ENCODE measurements around the gene TPCN2.

Gene TPCN2

DNA sequence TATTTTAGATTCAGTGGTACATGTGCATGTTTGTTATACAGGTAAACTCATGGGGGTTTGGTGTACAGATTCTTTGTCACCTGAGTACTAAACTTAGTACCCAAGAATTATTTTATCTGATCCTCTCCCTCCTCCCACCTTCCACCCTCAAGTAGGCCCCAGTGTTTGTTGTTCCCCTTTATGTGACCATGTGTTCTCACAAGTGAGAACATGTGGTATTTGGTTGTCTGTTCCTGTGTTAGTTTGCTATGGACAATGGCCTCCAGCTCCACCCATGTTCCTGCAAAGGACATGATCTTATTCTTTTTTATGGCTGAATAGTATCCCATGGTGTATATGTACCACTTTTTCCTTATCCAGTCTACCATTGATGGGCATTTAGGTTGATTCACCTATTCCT, 113.8 kb downstream of the TPCN2 start:
- no peak overlapping the region for H3K4me3 ChIP-seq (ENCODE audit: low read depth, low read length)
- DNase-seq (ENCODE audit: low read depth, low spot score) = no peak
- TF ChIP-seq, protein P1, sequence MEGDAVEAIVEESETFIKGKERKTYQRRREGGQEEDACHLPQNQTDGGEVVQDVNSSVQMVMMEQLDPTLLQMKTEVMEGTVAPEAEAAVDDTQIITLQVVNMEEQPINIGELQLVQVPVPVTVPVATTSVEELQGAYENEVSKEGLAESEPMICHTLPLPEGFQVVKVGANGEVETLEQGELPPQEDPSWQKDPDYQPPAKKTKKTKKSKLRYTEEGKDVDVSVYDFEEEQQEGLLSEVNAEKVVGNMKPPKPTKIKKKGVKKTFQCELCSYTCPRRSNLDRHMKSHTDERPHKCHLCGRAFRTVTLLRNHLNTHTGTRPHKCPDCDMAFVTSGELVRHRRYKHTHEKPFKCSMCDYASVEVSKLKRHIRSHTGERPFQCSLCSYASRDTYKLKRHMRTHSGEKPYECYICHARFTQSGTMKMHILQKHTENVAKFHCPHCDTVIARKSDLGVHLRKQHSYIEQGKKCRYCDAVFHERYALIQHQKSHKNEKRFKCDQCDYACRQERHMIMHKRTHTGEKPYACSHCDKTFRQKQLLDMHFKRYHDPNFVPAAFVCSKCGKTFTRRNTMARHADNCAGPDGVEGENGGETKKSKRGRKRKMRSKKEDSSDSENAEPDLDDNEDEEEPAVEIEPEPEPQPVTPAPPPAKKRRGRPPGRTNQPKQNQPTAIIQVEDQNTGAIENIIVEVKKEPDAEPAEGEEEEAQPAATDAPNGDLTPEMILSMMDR (IDR thresholded peaks at IDR 0.05; ENCODE audit: low read depth, low read length) = no peak
- in situ Hi-C loops (cut with HindIII; ENCODE audit: low sequenced_read_pairs) = no loop called here

DNA sequence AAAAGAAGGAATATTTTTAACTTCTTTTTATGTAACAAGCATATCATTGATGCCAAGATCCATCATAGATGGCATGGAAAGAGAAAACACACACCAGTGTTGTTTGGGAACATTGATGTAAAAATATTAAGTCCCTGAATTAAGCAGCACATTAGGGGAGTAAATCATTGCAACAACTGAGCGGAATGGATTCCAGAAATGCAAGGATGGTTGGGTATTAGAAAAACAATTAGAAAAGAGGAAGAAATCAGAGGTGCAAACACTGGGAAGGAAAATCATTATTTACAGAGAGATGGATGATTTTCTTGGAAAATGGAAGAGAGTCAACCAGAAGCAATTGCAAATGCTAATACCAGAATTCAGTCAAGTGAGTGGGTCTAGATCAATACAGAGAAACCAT, 115.1 kb downstream of the TPCN2 start:
- TF ChIP-seq, protein P1 (IDR thresholded peaks at IDR 0.05; ENCODE audit: low read depth, low read length) = no peak
- DNase-seq (ENCODE audit: low read depth, low spot score) = no peak
- H3K4me3 ChIP-seq (ENCODE audit: low read depth, low read length) = no peak overlapping the region
- in situ Hi-C loops (cut with HindIII; ENCODE audit: low sequenced_read_pairs) = no loop called here

DNA sequence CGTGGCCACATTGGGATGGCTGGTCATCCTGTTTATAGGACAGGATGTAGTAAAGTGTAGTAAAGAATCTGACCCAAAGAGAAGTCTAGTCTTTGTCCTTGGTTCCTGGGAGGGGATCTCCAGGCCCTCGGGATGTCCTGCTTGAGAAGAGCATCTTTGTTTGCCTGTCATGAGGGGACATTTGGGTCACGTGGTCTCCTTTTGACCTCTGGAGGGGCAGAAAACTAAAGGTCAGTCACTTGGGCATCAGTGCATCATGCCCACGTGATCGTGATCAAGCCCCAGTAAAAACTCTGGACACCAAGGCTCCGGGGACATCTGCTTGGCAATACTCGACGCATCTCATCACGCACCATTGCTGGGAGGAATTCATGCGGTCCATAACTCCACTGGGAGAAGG, 116.1 kb downstream of the TPCN2 start:
- no peak for DNase-seq (ENCODE audit: low read depth, low spot score)
- H3K4me3 ChIP-seq (ENCODE audit: low read depth, low read length) = no peak overlapping the region
- TF ChIP-seq, protein P1 (IDR thresholded peaks at IDR 0.05; ENCODE audit: low read depth, low read length) = no peak
- in situ Hi-C loops (cut with HindIII; ENCODE audit: low sequenced_read_pairs) = no loop called here

DNA sequence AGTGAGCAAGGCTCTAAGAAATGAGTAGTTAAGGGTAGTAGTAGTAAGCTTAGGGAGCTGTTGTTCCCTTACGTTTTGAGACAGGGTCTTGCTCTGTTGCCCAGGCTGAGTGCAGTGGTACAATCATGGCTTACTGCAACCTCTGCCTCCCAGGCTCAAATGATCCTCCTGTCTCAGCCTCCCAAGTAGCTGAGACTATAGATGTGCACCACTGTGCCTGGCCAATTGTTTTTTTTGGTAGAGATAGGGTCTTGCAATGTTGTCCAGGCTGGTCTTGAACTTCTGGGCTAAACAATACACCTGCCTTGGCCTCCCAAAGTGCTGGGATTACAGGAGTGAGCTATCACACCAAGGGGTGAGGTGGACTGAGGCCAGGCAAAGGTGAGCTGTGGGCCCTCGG, 117.0 kb downstream of the TPCN2 start:
- DNase-seq (ENCODE audit: low read depth, low spot score) = no peak
- TF ChIP-seq, protein P1 (IDR thresholded peaks at IDR 0.05; ENCODE audit: low read depth, low read length) = no peak
- H3K4me3 ChIP-seq (ENCODE audit: low read depth, low read length) = no peak overlapping the region
- in situ Hi-C loops (cut with HindIII; ENCODE audit: low sequenced_read_pairs) = no loop called here

DNA sequence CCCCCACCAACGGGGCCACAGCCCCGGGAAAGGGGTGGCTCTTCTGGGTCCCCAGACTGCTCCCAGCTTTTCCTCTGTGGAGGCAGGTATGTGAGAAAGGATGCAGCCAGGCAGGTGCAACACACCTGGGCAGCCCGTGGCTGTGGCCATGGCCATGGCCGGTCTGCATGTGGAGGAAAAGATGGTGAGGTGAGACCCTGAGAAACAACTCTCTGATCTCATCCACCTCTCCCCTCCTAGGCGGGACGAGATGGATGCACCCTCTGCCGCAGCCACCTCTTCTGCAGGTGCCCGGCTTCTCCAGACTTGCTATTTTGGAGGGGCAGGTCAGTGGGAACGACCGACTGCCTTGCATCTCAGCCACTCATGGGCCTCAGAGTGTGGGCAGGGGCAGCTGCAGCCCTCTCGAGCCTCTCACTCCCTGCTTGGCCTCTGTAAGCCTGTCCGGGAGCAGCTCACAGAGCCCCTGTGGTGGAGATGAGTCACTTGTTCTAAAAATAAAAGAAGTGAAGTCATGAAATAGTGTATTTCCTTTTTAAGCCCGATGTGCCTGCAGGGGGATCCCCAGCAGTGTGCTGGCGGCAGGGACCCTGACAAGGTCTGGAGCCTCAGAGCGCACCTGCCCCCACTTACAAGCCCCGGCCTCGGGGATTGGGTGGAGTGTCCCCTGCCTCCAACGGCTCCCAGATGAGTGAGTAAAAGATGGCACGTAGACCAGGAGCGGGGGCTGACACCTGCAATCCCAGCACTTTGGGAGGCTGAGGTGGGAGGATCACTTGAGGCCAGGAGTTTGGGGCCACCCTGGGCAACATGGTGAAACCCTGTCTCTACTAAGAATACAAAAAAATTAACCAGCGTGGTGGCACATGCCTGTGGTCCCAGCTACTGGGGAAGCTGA, 117.7 kb downstream of the TPCN2 start:
- TF ChIP-seq, protein P1 (IDR thresholded peaks at IDR 0.05; ENCODE audit: low read depth, low read length) = peak; percentile 41
- H3K4me3 ChIP-seq (ENCODE audit: low read depth, low read length) = no peak overlapping the region
- peak; percentile 93 for DNase-seq (ENCODE audit: low read depth, low spot score)
- in situ Hi-C loops (cut with HindIII; ENCODE audit: low sequenced_read_pairs) = no loop called here

DNA sequence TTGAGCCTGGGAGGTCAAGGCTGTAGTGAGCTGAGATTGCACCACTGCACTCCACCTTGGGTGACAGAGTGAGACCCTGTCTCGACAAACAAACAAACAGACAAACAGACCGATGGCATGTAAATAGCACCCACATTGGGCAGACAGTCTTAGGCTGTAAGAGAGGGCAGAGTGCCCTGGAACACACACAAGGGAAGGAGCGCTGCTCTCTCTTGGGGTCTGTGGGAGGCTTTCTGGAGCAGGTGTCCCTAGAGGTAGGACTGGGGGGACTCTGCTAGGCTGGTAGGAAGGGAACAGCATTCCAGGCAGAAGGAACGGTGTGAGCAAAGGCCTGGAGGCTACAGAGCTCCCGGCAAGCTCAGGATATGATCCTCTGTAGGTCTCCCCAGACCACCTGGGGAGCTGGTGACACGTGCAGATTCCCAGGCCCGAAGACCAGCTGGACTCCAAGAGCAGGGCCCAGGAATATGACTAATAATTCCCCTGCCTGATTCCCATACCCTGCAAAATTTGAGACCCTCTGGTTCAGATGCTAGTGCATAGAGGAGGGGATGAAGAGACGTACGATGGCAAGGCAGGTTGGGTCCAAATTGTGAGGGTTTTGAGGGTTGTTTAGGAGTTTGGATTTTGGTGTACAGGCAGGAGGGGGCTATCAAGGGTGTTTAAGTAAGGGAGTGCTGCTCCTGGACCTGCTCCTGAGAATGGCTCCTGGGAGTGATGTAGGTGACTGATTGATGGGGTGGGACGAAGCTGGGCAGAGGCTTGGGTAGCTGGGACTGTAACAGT, 118.6 kb downstream of the TPCN2 start:
- in situ Hi-C loops (cut with HindIII; ENCODE audit: low sequenced_read_pairs) = no loop called here
- TF ChIP-seq, protein P1 (IDR thresholded peaks at IDR 0.05; ENCODE audit: low read depth, low read length) = no peak
- H3K4me3 ChIP-seq (ENCODE audit: low read depth, low read length) = no peak overlapping the region
- no peak for DNase-seq (ENCODE audit: low read depth, low spot score)

Data from astrocyte of the spinal cord (primary cell).